H1 (cell line): Measurements from ENCODE around the gene CIB4. TPM values are rescaled to one million over a fixed set of nuclear protein-coding genes. Genes with fewer than 3 reads are reported as not detected.

Experiments used
- CHD2 ChIP-seq: IDR thresholded peaks from 2 replicates; pipeline ENCODE4 v1.6.1; 2012; ENCODE audit warnings: low read length, improper control_type of control experiment
- GTF2F1 ChIP-seq: IDR thresholded peaks from 2 replicates; pipeline ENCODE4 v1.6.1; 2012; ENCODE audit warnings: low read depth, low read length, improper control_type of control experiment, borderline replicate concordance
- POLR2AphosphoS5 ChIP-seq: IDR thresholded peaks from 2 replicates; pipeline ENCODE4 v1.6.1; 2011; ENCODE audit warnings: low read depth, low read length
- RAD21 ChIP-seq, 2 experiments: IDR thresholded peaks in 1 of 2; conservative IDR thresholded peaks in 1 of 2; 2 replicates each; pipeline ENCODE4 v1.6.1; 2011; ENCODE audit warnings: low read depth in 2 of 2, low read length in 2 of 2, improper control_type of control experiment in 1 of 2, inconsistent platforms in 1 of 2, mild to moderate bottlenecking in 1 of 2, moderate library complexity in 1 of 2
- SP2 ChIP-seq: IDR thresholded peaks from 2 replicates; pipeline ENCODE4 v1.6.1; 2012; ENCODE audit warnings: mild to moderate bottlenecking, low read length, inconsistent platforms
- polyA plus RNA-seq, 7 experiments: library from polyadenylated mRNA; depleted of rRNA in 3 of 7; stranded (reverse) in 5 of 7; unstranded in 2 of 7; fragments of >200 nt in 5 of 7; fragments of 200-250 nt in 2 of 7; gene quantifications; 1 replicate in 5 of 7; 2 replicates in 1 of 7; 4 replicates in 1 of 7; pipeline versions ENCODE4 v1.2.1 to v1.2.3, GENCODE V29; 2011 to 2013; ENCODE audit warnings: missing spikeins in 2 of 7, mixed read lengths in 2 of 7
- total RNA-seq: library from RNA; stranded (reverse); fragmentation: NEBNext Ultra II Directional; extraction: Animal tissue kit (Norgen Biotek cat#: 25700); gene quantifications from 2 replicates; pipeline ENCODE4 v1.2.1, GENCODE V29; 2021

Gene CIB4
- total and polyA plus RNA-seq, 2 of the 8 experiments (the other 6 are each of a cell fraction or from before 2014, with no cell fraction given): not detected

GRCh38 chr2:26633351-26633945 lies 7.7 kb downstream of the CIB4 start (continued):
- no peak for TF ChIP-seq RAD21 (IDR thresholded peaks at IDR 0.05 in 1 of 2, conservative IDR thresholded peaks at IDR 0.05 in 1 of 2; ENCODE audit: low read depth in 2 of 2, low read length in 2 of 2)
- TF ChIP-seq CHD2: no peak
- no peak for TF ChIP-seq SP2
- no peak for TF ChIP-seq GTF2F1
- TF ChIP-seq POLR2AphosphoS5: no peak
